Measurements from ENCODE around the gene SS18L1. TPM values are rescaled to one million over a fixed set of nuclear protein-coding genes. Genes with fewer than 3 reads are reported as not detected.

SS18L1 gene
- total and polyA plus RNA-seq, 8 donors = 5.5 to 34.8 (median 9.3) TPM

DNA sequence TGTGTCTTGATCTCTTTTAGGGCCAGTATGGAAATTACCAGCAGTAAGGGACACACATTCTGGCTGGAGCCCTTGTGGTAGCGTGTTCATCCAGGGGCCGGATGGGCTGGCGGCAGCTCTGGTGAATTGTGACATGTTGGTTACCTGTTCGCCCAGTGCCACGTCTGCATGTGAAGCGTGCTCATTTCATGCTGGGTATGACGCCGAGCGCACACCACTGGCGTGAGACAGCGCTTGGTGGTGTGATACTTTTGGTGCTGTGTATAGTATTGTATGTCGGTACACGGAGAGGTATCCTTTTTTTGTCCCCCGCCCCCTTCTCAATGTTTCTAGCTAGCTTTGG lies 35.6 kb downstream of the SS18L1 start:
- WGBS, 5 donors = 95 to 99% (median 97%) methylated on average over 14 of the region's 14 CpGs
- no peak for TF ChIP-seq POLR2AphosphoS5 (IDR thresholded peaks at IDR 0.05)
- Histone ChIP-seq H3K27ac (no peak overlapping the region), H3K36me3 (peaks cover 10 to 51% (median 48%) of the 10 kb centered on the region in 4 donors), H3K4me1 (peaks cover 12 to 18% (median 17%) of the 10 kb centered on the region in 4 donors), H3K4me3 (no peak overlapping the region), H3K9me3 (no peaks in the 10 kb centered on the region), H3K27me3 (no peaks in the 10 kb centered on the region)
- intact Hi-C loops (cut with DNase I; ENCODE audit: low total_unique reads) = no loop called here
- no peak for DNase-seq

DNA sequence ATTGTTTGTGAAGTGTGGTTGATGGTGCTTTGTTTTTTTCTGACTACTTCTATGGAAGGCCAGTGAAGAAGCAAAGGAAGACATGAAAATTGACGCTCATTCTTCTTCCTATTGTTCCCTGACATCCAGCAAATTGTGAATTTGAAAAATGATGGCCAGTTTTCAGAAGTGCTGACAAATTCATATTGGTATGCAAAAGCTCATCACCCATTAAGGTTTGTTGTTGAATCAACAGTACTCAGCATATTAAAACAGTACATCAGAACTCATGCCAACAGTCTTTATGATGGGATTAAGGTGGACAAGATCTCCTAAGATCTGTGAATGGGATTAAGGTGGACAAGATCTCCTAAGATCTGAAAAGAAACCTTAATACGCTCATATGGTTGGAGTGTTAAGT lies 38.2 kb downstream of the SS18L1 start:
- intact Hi-C loops (cut with DNase I; ENCODE audit: low total_unique reads) = no loop called here
- peak overlapping the region in 3 of 5 donors; percentile 94 to 98 (median 97) for H3K27ac ChIP-seq
- peaks cover 16 to 42% (median 30%) of the 10 kb centered on the region in 4 donors for H3K4me1 ChIP-seq
- peak overlapping the region in 3 of 4 donors; percentile 86 to 98 (median 91) for H3K4me3 ChIP-seq
- no peak for DNase-seq
- 93 to 96% (median 93%) methylated on average over 2 of the region's 2 CpGs for WGBS, 5 donors
- H3K36me3 ChIP-seq = peaks cover 10 to 25% (median 21%) of the 10 kb centered on the region in 4 donors
- TF ChIP-seq POLR2AphosphoS5 (IDR thresholded peaks at IDR 0.05) = no peak
- TF ChIP-seq, protein P1, sequence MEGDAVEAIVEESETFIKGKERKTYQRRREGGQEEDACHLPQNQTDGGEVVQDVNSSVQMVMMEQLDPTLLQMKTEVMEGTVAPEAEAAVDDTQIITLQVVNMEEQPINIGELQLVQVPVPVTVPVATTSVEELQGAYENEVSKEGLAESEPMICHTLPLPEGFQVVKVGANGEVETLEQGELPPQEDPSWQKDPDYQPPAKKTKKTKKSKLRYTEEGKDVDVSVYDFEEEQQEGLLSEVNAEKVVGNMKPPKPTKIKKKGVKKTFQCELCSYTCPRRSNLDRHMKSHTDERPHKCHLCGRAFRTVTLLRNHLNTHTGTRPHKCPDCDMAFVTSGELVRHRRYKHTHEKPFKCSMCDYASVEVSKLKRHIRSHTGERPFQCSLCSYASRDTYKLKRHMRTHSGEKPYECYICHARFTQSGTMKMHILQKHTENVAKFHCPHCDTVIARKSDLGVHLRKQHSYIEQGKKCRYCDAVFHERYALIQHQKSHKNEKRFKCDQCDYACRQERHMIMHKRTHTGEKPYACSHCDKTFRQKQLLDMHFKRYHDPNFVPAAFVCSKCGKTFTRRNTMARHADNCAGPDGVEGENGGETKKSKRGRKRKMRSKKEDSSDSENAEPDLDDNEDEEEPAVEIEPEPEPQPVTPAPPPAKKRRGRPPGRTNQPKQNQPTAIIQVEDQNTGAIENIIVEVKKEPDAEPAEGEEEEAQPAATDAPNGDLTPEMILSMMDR (IDR thresholded peaks at IDR 0.05) = no peak
- TF ChIP-seq EP300 (IDR thresholded peaks at IDR 0.05) = no peak
- no peak for TF ChIP-seq POLR2A (IDR thresholded peaks at IDR 0.05)
- H3K27me3 ChIP-seq = no peaks in the 10 kb centered on the region
- no peaks in the 10 kb centered on the region for H3K9me3 ChIP-seq

DNA sequence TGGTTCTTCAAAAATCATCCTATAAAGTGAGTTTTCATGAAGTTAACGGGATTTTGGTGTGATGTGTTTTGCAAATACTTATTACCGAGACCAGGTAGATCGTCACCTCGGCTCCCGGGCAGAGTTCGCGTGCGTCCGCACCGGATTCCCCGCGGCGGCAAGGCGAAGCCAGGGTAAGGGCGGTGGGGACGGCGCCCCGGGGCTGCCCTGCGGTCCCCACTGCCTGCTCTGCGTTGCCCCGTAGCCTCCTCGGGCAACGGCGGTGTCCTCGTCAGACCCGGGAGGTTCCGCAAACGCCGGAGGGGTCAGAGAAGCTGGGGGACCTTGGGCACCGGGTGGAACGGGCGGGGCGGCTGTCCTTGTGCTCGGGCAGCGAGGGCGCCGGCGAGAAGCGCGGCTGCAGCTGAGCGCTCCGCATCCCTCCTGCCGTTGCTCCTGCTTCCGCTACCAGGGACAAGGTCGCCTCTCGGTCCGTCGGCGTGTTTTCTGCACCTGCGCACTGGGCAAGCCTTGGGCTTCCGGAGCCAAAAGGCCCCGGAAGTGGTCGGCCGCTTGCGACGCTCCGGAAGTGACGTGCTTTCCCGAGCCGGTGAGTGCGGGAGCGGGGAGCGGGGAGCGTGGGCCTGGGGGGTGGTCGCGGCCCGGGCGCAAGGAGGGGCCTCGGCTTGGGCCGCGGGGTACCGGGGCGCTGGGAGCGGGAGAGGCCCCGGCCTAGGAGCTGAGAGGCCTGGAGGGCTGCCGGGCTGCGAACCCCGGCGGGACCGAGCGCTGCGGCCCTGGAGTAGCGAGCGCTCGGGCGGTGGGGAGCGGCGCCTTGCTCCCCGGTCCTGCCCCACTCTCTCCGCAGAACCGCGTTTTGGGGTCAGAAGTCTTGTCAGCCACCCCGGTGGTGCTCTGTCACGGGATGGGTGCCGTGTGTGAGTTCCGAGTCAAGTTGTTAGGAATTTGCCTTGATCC lies 39.2 kb downstream of the SS18L1 start, which contains the start of gene MTG2:
MTG2 (plus strand) TSS at position 560 of the 957 bp plus-strand sequence. CDS start 10,393 bp downstream, outside the sequence.
- Histone ChIP-seq H3K4me3 (peak within 1 kb of the TSS; percentile 86 to 98 (median 88)), H3K27me3 (no peaks in the 10 kb centered on the region), H3K9me3 (no peaks in the 10 kb centered on the region), H3K4me1 (peaks cover 16 to 52% (median 36%) of the 10 kb centered on the region in 4 donors), H3K27ac (peak within 1 kb of the TSS; percentile 93 to 98 (median 96)), H3K36me3 (peaks cover 10 to 17% (median 15%) of the 10 kb centered on the region in 4 donors)
- intact Hi-C loops (cut with DNase I; ENCODE audit: low total_unique reads) = no loop called here
- TF ChIP-seq POLR2AphosphoS5 (IDR thresholded peaks at IDR 0.05) (peak; percentile 97 to 98 (median 97)), POLR2A (IDR thresholded peaks at IDR 0.05) (peak in 1 of 4 donors; percentile 69), EP300 (IDR thresholded peaks at IDR 0.05) (no peak)
- TF ChIP-seq, protein P1 (IDR thresholded peaks at IDR 0.05) = peak in 1 of 7 experiments; percentile 9
- 0 to 1% (median 0%) methylated on average over 46 to 96 of the region's 96 CpGs for WGBS, 5 donors
- peak; percentile 96 to 98 for DNase-seq

DNA sequence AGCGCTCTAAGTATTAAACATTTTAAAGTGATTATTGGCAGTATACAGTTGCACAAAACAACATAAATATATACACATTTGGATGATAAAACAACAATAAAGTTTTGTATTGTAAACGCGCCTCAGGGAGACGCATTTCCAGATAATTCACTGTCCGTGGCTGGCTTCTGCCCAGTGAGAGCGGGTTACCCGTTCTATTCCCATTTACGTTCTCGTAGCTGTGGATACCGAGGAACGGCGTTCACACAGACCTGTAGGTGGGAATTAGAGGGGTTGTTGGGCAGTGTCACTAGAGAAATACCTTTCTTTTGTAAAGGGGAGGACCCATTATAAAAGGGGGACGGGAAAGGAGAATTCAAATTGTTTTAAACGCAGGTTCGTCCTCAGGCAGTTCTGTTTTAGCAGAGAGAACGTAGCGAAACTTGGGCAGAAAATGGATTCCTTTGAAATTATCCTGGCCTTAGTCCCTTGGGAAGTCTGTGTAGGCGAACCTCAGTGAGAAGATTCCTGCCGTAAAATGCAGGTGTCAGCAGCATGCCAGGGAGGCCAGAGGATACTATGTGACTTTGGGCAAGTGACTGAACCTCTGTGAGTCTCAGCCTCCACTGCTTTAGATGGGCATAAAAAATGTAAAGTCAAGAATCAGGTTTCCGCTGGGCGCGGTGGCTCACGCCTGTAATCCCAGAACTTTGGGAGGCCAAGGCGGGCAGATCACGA lies 40.0 kb downstream of the SS18L1 start:
- peak overlapping the region in 4 of 5 donors; percentile 94 to 98 (median 96) for H3K27ac ChIP-seq
- no peak for DNase-seq
- H3K4me3 ChIP-seq = peak overlapping the region; percentile 86 to 98 (median 88)
- H3K9me3 ChIP-seq = no peaks in the 10 kb centered on the region
- WGBS, 5 donors = 26 to 29% (median 26%) methylated on average over 25 of the region's 25 CpGs
- TF ChIP-seq, protein P1 (IDR thresholded peaks at IDR 0.05) = no peak
- no peak for TF ChIP-seq POLR2AphosphoS5 (IDR thresholded peaks at IDR 0.05)
- TF ChIP-seq POLR2A (IDR thresholded peaks at IDR 0.05) = no peak
- no peak for TF ChIP-seq EP300 (IDR thresholded peaks at IDR 0.05)
- H3K27me3 ChIP-seq = no peaks in the 10 kb centered on the region
- H3K36me3 ChIP-seq = peaks cover 10 to 15% (median 13%) of the 10 kb centered on the region in 4 donors
- intact Hi-C loops (cut with DNase I; ENCODE audit: low total_unique reads) = no loop called here
- H3K4me1 ChIP-seq = peaks cover 16 to 56% (median 36%) of the 10 kb centered on the region in 4 donors
